GM18858 (cell line): ENCODE data around the gene TSBP1.
"Not testable (repeated sequence)": the region's sequence is repeated elsewhere in the genome, so short reads cannot be mapped to it uniquely, and the experiment has no call there.

Experiments used
- ATAC-seq: cut with Tn5 transposase; IDR thresholded peaks from one replicate; pipeline ENCODE4 v1.9.1; 2021; ENCODE audit not compliant: unreplicated experiment

The TSBP1 gene

DNA sequence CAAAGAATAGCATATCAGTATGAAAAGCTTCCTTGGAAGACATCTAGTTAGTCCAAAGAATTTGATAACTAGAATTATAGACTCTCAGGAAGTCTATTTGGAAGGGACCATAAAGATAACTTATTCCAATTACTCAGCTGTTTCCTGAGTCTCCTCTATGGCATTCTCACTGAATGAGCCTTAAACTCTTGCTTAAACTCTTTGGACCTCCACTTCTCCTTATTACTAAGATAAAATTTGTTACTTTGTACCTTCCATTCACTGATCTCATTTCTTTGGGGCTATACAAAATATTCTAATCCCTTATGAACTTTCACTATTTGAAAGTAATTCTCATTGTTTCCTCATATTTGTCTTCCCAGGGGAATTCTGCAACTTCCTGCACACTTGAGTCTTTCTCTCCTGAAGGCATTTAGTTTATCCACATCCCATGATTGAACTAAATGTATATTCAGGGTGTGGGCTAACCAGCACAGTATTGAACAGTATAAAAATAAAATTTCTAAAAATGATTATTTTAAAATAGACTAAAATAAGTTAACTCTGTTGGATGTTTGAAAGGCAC is 80.7 kb downstream of the TSBP1 start:
- no peak for ATAC-seq

DNA sequence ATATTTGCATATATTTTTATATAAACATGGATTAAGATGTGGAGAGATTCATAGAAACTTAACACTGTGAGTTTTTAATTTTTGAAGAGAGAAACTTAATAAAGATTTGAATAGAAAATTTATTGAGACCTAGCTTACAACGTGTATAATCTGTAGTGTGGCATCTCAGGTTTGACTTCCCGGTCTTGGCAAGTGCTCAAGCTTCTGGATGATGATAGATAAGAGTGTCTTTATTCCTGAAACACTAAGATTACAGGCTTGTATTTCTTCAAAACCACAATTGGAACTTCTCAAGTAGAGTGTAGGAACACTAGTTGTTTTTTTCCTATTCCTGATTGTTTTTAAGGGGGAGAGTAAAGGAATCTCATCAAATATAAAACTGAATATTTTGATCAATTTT is 83.3 kb downstream of the TSBP1 start:
- no peak for ATAC-seq

DNA sequence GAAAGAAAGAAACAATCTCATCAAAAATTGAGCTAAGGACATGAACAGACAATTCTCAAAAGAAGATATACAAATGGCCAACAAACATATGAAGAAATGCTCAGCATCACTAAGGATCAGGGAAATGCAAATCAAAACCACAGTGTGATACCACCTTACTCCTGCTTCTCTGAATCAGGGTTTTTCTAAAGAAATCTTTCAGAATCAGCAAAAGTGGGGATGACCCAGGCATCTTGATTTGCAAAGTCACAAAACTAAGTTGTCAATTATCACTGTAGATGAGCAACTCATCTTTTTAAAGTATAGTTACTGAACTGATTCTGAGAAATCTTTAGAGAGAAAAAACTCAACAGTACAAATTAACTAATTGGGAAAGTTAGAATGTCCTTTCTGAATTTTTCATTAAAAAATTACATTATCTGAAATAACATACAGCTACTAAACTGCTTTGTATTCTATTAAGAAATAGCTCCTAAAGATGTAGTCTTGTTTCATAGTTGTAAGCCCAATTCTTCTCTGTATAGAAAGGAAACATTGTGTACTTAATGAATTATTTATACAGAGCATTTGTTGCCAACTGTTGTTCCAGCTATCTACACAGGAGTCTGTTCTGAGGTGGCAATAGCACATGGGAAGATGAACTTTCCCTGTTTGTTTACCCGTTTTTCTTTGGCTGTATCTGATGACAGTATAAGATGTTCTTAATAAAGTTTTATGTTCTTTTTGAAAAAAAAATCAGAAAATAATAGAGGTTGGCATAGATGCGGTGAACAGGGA is 97.7 kb downstream of the TSBP1 start:
- ATAC-seq, result not testable (repeated sequence)

DNA sequence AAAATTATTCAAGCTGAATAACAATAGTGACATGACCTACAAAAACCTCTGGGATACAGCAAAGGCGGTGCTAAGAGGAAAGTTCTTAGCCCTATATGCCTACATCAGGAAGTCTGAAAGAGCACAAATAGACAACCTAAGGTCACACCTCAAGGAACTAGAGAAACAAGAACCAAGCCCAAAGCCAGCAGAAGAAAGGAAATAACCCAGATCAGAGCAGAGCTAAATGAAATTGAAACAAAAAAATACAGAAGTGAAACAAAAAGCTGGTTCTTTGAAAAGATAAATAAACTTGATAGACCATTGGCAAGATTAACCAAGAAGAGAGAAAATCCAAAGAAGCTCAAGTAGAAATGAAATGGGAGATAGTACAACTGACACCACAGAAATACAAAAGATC is 100.3 kb downstream of the TSBP1 start:
- no peak for ATAC-seq

DNA sequence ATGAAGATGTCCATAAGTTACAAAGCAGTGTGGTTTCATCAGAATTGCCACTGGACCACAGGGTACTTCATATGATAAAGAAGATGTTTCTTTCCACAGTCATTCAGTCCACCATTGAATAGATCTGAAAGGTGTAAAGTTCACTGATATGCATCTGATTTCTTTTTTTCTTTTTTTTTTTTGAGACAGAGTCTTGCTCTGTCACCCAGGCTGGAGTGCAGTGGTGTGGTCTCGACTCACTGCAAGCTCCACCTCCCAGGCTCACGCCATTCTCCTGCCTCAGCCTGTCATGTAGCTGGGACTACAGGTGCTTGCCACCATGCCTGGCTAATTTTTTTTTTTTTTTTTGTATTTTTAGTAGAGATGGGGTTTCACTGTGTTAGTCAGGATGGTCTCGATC is 103.2 kb downstream of the TSBP1 start:
- ATAC-seq, result not testable (repeated sequence)

DNA sequence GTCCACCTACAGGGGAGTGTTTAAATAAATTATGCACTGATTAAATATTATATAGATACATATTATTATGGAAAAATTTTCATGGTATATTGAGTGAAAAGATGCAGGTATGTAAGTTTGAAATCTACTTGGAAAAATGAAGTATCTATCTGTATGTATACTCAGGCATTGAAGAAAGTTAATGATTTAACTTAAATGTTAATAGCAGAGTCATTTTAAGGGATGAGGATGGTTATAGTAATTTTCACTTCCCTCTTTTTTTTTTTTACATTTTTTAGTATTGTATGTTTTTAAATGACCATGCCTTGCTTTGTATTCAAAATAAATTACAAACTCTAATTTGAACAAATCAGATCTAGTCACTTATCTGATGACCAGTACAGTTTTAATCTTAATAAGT is 104.7 kb downstream of the TSBP1 start:
- ATAC-seq, result no peak

DNA sequence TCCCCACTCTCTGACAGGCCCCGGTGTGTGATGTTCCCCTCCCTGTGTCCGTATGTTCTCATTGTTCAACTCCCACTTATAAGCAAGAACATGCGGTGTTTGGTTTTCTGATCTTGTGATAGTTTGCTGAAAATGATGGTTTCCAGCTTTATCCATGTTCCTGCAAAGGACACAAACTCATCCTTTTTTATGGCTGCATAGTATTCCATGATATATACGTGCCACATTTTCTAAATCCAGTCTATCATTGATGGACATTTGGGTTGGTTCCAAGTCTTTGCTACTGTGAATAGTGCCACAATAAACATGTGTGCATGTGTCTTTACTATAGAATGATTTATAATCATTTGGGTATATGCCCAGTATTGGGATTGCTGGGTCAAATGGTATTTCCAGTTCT is 114.4 kb downstream of the TSBP1 start:
- ATAC-seq, result not testable (repeated sequence)

DNA sequence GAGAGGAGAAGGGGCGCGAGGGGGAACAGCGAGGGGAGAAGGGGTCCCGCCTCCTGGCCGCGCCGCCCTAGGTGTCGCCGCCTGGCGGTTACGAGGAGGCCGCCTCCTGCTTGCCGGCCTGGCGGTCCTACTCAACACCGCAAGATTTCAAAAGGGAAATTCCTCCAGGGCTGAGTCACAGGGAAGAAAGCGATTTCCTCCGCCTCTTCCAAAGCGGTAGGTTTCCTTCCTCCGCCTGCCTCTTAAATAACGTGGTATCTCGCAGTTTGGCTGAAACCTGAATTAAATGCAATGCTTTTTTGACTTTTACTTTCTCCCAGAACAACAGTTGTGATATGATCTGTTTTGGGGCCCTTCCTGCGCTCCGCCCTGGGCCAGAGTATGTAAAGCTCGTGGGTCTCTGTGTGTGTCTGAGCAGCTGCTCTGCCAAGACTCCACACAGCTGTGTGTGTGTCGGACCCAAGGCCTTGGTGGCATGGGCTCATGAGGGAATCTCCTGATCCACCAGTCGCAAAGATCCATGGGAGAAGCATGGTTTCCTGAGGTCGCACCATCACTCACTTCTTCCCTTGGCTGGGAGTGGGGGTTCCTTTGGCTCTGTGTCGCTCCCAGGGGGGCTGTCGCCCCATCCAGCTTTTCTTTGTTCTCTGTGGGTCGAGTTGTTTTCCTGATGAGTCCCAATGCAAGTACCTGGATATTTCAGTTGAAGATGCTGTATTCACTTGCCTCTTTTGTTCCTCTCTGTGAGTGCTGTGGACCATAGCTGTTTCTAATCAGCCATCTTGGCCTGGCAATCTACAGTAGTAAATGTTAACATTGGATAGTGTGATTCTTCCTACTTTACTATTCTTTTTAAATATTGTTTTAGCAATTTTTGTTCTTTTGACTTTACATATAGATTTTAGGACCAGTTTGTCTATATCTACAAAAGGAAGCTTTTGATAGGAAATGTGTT is 116.2 kb downstream of the TSBP1 start:
- ATAC-seq, result no peak

DNA sequence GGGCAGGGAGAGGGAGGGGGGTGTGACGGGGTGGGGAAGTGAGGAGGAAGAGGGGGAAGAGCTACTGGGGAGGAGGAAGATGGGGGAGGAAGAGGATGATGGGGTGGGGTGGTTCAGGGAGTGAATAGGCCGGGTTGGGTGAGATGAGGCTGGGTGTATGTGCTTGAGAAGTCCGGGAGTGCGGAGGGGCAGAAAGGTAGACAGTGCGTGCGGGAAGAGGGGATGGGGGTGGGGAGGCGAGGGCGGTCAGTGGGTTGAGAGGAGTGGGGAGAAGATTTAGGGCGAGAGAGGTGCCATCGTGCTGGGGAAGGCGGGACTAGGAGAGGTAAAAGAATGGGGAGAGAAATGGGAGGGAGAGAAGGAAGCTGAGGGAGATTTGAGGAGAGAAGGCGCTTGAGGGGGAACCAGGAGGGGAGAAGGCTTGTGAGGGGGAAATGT is 116.9 kb downstream of the TSBP1 start:
- ATAC-seq, result no peak

DNA sequence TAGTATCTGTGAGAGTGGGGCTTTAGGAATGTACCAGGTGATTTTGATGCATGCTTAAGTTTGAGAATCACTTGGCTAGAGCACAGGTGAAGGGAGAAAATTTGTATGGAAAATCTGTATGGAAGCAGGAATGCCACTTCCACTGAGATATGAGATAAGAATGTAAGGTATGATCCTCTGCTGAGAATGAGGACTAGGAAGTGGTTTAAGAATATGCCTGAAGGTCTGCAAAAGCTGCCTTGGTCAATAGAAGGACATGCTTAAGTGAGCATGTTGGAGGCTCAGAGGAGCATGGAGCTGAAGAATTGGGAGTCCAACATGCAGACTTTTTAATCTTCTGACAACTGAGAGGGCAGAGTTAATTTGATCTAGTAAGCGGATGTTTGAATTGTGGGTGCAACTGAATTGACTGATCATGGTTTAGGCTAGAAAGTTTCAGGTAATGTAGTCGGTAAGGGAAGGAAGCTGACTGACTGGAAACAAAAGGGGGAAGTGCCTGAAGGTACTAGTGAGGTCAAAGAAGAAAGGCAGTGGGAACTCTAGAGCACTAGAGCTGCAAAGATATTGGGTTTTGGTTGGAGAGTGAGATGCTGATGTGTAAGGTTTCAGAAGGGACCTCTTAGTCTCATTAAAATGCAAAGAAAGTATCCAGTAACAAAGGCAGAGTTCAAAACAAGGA is 119.2 kb downstream of the TSBP1 start:
- ATAC-seq, result no peak

DNA sequence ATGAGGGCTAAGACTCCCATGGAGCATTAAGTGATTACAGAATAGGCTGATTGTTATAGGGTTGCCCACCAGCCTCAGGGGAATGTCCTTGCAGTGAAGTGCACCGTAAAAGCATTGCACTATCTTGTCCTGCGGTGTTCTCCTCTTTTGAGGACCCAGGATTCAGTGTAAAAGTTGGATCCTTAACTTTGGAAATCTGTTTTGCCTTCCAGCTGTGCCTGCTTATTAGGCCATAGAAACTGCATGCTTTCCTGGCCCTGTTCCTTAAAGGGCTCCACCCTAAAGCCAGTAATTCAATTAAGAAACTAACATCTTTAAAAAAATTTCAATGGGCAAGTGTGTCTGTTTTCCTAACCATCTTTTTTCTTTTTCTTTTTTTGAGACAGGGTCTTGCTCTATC is 122.4 kb downstream of the TSBP1 start:
- no peak for ATAC-seq

DNA sequence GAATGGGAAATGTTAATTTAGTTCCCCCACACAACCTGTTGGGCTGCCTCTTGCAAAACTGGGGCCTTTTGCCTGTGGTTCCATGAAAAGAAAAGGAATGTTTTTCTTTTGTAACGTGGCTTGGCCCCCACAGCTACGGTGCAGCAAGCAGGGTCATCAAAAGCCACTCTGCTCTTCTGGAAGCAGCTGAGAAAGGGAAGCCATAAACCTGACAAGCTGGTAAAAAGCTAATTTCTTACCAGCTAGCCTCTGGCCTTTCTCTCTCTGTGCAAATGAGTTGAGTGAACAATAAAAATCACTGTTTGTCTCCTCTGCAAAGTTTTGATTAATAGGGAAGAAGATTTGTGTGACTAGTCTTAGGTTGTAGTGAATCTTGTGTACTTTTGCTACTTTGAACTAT is 124.3 kb downstream of the TSBP1 start:
- no peak for ATAC-seq

DNA sequence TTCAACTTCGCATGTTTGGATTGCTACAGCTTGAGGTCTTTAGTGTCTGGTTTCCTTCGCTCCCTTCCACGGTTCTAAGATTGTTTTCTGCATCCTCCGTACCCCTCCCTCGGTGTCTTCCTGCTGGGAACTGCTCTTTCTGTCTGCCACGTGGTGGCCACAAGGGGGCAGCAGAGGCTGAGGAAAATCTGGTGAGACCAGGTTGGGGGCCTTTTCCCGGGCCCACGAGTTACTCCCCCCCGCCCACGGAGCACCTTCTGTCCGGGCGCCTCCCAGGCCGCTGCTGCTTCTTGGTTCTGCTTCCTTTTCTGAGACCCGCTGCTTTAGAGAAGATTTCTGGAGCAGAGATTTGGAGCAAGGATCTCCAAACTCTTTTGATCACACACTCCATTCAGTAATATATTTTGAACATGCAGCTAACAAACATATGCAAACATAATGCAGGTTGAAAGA is 126.7 kb downstream of the TSBP1 start:
- ATAC-seq, result no peak

DNA sequence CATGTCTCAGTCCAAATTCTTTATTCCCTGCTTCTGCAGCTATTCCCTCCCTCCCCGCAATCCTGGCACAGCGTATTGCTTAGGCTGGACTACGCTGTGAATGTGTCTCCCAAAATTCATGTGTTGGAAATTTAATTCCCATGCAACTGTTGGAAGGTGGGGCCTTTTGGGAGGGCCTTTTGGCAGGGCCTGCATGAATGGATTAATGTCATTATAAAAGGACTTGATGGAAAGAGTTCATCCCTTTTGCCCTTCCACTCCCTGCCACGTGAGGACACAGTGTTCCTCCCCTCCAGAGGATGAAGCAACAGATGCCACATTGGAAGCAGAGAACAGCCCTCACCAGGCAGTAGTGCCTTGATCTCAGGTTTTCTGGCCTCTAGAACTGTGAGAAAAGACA is 127.4 kb downstream of the TSBP1 start:
- no peak for ATAC-seq
